ENCODE measurements around the gene TPD52L1. TPM values are rescaled to one million over a fixed set of nuclear protein-coding genes. Genes with fewer than 3 reads are reported as not detected.
A peak's percentile ranks its signal among the peaks of the same experiment; 100 is the strongest.

TPD52L1 gene
- total and polyA plus RNA-seq, 2 of the 13 experiments (the other 11 are each of a cell fraction or from before 2014, with no cell fraction given): 0.49 to 0.53 TPM

- TF ChIP-seq ZSCAN9 (CRISPR knock-in tag; IDR thresholded peaks at IDR 0.05; ENCODE audit: borderline replicate concordance) (peak; percentile 50; the same call in 1 of the 2 replicates), ZNF724P (CRISPR knock-in tag; IDR thresholded peaks at IDR 0.05; ENCODE audit: borderline replicate concordance) (peak; percentile 96), DPF2 (CRISPR knock-in tag; IDR thresholded peaks at IDR 0.05; ENCODE audit: borderline replicate concordance, low read depth) (0 out of 2 replicates have a peak, but pooled peaks have one; percentile 50), PAF1 (CRISPR knock-in tag; IDR thresholded peaks at IDR 0.05) (no peak), NFYC (CRISPR knock-in tag; IDR thresholded peaks at IDR 0.05) (0 out of 2 replicates have a peak, but pooled peaks have one; percentile 15), PLSCR1 (CRISPR knock-in tag; IDR thresholded peaks at IDR 0.05; ENCODE audit: borderline replicate concordance) (peak; percentile 67; the same call in 1 of the 2 replicates), E2F2 (CRISPR knock-in tag; IDR thresholded peaks at IDR 0.05; ENCODE audit: borderline replicate concordance) (0 out of 2 replicates have a peak, but pooled peaks have one; percentile 43), ZBTB4 (CRISPR knock-in tag; IDR thresholded peaks at IDR 0.05; ENCODE audit: borderline replicate concordance) (peak; percentile 60; the same call in 1 of the 2 replicates), PRDM15 (CRISPR knock-in tag; IDR thresholded peaks at IDR 0.05) (peak; percentile 75), ZNF513 (CRISPR knock-in tag; conservative IDR thresholded peaks at IDR 0.05) (no peak), KMT2A (CRISPR knock-in tag; IDR thresholded peaks at IDR 0.05) (peak; percentile 94), ZNF746 (CRISPR knock-in tag; IDR thresholded peaks at IDR 0.05) (peak; percentile 93), MBNL3 (CRISPR knock-in tag; conservative IDR thresholded peaks at IDR 0.05) (no peak), ZNF121 (CRISPR knock-in tag; IDR thresholded peaks at IDR 0.05) (peak; percentile 74; the same call in 1 of the 2 replicates), KMT2B (CRISPR knock-in tag; IDR thresholded peaks at IDR 0.05) (peak; percentile 78), MAF1 (CRISPR knock-in tag; IDR thresholded peaks at IDR 0.05; ENCODE audit: borderline replicate concordance) (peak; percentile 40; the same call in 1 of the 2 replicates), PAWR (CRISPR knock-in tag; IDR thresholded peaks at IDR 0.05; ENCODE audit: borderline replicate concordance) (peak; percentile 97; the same call in 1 of the 2 replicates)
Observed at GRCh38 chr6:125301435-125302391, 148.1 kb downstream of the TPD52L1 start, which contains the start of gene HDDC2 (continued).
